IPS-20b (cell line): Measurements from ENCODE around the gene MRAP.

Experiments used
- H3K27ac ChIP-seq: one replicate; pipeline ENCODE4 v1.5.1; 2013; ENCODE audit warnings: low read length
- H3K27me3 ChIP-seq: 2 replicates; pipeline ENCODE4 v1.6.1; 2013; ENCODE audit warnings: mild to moderate bottlenecking, low read length, inconsistent platforms; ENCODE audit not compliant: insufficient read depth
- H3K36me3 ChIP-seq: 2 replicates; pipeline ENCODE4 v1.6.1; 2013; ENCODE audit warnings: low read depth, mild to moderate bottlenecking, inconsistent platforms, low read length, moderate library complexity; ENCODE audit not compliant: insufficient read depth
- H3K4me1 ChIP-seq: 2 replicates; pipeline ENCODE4 v1.6.1; 2013; ENCODE audit warnings: mild to moderate bottlenecking, control low read depth, inconsistent platforms, low read length, moderate library complexity; ENCODE audit not compliant: insufficient read depth
- H3K4me3 ChIP-seq: 2 replicates; pipeline ENCODE4 v1.5.1; 2013; ENCODE audit warnings: mild to moderate bottlenecking, low read length, inconsistent platforms
- H3K9ac ChIP-seq: 2 replicates; pipeline ENCODE4 v1.6.1; 2013; ENCODE audit warnings: low read depth, mild to moderate bottlenecking, inconsistent platforms, low read length, moderate library complexity
- H3K9me3 ChIP-seq: 2 replicates; pipeline ENCODE4 v1.6.1; 2013; ENCODE audit warnings: mild to moderate bottlenecking, low read depth, low read length, inconsistent platforms; ENCODE audit not compliant: insufficient read depth

The MRAP gene

DNA sequence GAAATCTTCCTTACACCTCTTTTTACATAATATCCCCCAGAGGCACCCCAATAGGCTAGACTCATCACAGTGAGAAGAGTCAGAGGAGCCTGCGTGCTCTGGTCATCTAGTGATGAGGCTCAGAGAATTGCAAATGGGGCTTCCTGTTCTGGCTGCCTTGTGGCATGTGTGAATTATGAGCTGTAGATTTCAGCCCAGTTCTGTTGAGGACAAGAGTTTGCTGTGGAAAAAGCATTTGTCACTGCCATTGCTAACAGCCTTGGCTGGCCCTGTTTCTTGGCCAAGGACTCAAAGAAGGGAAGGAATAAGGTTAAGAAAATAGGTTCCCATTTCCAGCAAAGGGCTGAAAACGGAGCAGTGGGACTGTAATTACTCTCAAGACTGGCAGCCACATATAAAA, 30.7 kb downstream of the MRAP start:
- no peaks in the 10 kb centered on the region for H3K27me3 ChIP-seq
- no peaks in the 10 kb centered on the region for H3K9me3 ChIP-seq
- H3K4me1 ChIP-seq, result peaks cover 15% of the 10 kb centered on the region; the same call in 1 of the 2 replicates
- H3K4me3 ChIP-seq, result no peak overlapping the region
- H3K36me3 ChIP-seq, result peaks cover 97% of the 10 kb centered on the region
- no peak overlapping the region for H3K27ac ChIP-seq
- H3K9ac ChIP-seq, result no peak overlapping the region

DNA sequence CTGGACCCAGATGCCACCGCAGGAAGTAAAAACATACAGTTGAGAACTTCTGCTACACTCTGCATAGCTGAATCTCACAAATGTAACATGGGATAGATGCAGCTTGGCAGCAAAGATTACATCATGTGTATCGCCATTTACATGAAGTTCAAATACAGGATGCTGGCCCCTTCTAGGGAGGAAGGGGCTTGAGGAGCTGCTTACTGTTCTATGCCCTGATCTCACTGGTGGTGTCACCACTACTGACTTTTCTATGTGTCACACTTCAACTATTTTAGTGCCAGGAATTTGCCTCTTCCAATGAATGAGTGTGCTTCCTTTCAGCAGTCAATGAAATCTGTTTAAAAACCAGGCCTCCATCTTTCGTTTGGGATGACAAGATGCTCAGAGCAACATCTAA, 31.1 kb downstream of the MRAP start:
- no peaks in the 10 kb centered on the region for H3K9me3 ChIP-seq
- H3K9ac ChIP-seq, result no peak overlapping the region
- peaks cover 97% of the 10 kb centered on the region for H3K36me3 ChIP-seq
- peaks cover 18% of the 10 kb centered on the region; the same call in 1 of the 2 replicates for H3K4me1 ChIP-seq
- H3K27me3 ChIP-seq, result no peaks in the 10 kb centered on the region
- no peak overlapping the region for H3K27ac ChIP-seq
- H3K4me3 ChIP-seq, result no peak overlapping the region

DNA sequence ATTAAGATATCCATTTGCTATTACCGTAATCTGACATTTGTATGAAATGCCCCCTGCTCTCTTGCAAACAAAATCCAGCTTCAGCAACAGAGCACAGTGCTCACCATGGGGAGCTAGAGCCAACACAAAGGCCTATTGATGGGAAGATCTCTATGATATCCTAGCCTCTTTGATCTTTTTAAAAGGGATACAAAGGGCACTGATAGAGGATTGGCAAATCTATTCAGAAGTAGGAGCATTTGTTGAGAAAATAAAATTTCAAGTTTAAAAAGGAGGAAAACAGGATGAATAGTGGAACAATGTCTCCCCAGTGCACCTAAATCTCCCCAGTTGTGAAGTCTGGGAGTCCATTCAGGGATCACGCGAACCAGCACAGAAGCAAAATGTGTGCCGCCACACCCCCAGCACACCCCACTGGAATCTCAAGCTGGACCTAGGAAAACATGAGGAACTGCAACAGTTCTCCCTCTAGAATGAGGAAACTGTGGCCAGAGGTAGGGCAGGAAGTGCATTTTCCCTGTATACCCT, 32.2 kb downstream of the MRAP start:
- Histone ChIP-seq H3K27me3 (no peaks in the 10 kb centered on the region), H3K27ac (no peak overlapping the region), H3K36me3 (peaks cover 97% of the 10 kb centered on the region), H3K9me3 (no peaks in the 10 kb centered on the region), H3K9ac (no peak overlapping the region), H3K4me3 (no peak overlapping the region), H3K4me1 (peaks cover 24% of the 10 kb centered on the region; the same call in 1 of the 2 replicates)

DNA sequence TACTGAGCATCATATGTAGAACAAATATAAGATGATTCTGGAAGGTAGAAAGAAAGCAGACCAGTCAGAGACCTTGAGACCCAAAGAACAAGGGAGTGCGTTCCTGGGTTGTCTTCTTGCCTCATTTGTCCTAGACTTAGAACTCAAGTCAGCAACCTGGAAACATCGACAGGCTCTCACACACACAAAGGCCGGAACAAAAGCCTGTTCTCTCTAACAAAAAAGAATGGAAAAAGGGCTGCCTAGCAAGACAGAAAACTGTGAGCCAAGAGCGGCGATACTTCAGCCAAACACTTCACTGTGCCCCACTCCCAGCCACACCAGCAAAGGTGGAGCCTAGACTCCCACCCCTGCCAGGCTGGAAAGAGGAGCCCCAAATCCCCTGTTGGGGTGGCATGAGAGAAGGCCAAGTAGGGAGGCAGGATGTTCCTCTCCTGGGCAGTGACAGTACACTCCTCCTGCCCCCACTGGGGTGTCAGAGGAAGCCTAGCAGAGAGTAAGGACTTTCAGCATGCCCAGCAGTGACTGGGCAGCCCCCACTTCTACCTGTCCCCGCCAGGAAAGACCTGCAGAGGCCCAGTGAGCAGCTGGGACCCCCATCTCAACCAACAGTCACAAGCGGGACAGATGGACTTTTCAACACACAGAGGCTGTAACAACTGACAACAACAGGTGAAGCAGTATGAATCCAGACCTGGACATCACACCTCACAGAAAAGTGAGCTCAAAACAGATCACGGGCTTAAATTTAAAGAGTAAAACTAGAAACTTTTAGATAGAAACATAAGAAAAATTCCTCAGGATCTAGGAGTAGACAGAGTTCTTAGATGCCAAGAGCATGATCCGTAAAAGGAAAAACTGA, 33.0 kb downstream of the MRAP start:
- H3K27me3 ChIP-seq, result no peaks in the 10 kb centered on the region
- H3K4me1 ChIP-seq, result peaks cover 24% of the 10 kb centered on the region; the same call in 1 of the 2 replicates
- peaks cover 97% of the 10 kb centered on the region for H3K36me3 ChIP-seq
- no peak overlapping the region for H3K4me3 ChIP-seq
- no peak overlapping the region for H3K9ac ChIP-seq
- H3K27ac ChIP-seq, result no peak overlapping the region
- H3K9me3 ChIP-seq, result no peaks in the 10 kb centered on the region

DNA sequence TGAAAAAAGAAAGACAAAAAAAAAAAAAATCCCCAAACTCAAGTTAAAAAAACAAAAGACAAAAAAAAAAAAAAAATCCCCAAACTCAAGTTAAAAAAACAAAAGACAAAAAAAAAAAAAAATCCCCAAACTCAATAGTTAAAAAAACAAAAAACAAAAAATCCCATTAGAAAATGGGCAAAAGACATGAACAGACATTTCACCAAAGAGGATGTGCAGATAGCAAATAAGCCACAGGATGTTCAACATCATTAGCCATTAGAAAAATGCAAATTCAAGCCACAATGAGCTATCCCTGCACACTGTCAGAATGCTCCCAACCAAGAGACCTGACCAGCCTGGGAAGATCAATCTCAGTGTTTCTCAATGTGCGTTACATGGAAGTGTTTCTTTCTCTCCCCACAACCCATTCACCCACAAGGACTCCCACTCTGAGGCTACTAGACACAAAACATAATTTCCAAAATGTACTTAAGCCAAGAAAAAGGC, 33.9 kb downstream of the MRAP start:
- H3K4me1 ChIP-seq, result peaks cover 24% of the 10 kb centered on the region; the same call in 1 of the 2 replicates
- H3K9me3 ChIP-seq, result no peaks in the 10 kb centered on the region
- no peaks in the 10 kb centered on the region for H3K27me3 ChIP-seq
- no peak overlapping the region for H3K27ac ChIP-seq
- H3K36me3 ChIP-seq, result peaks cover 97% of the 10 kb centered on the region
- no peak overlapping the region for H3K9ac ChIP-seq
- H3K4me3 ChIP-seq, result no peak overlapping the region

DNA sequence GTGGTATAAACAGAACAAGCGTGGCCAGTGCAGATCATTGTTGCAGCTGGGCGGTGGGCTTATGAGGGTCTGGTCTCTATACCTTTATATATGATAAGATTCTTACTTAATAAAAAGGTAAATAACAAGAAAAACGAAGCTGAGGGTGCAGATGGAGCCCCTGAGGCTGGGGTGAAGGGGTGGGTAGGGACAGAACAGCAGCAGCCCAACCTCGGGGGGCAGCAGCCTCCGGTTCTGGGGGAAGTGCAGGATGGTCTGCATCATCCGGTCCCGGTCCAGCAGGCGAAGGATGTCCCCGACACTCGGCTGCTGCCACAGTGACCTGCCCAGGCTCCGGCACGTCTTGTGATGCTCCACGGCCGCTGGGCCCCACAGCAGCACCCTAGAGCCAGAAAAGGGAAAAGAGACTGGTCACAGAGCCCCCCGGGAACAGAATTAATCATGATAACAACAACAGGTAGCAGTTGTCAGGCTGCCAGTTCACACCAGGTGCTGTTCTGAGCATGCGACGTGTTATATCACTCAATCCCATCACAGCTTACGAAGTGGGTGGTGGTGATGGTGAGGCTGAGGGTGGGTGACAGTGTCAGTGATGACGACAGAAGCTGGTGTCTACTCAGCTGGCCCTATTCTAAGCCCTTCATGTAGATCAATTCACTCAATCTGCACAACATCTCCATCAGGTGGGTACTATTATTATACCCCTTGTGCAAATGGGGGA, 35.5 kb downstream of the MRAP start:
- no peak overlapping the region for H3K27ac ChIP-seq
- no peak overlapping the region for H3K4me3 ChIP-seq
- H3K9ac ChIP-seq, result no peak overlapping the region
- peaks cover 96% of the 10 kb centered on the region for H3K36me3 ChIP-seq
- H3K4me1 ChIP-seq, result peaks cover 24% of the 10 kb centered on the region; the same call in 1 of the 2 replicates
- H3K9me3 ChIP-seq, result no peaks in the 10 kb centered on the region
- H3K27me3 ChIP-seq, result no peaks in the 10 kb centered on the region

DNA sequence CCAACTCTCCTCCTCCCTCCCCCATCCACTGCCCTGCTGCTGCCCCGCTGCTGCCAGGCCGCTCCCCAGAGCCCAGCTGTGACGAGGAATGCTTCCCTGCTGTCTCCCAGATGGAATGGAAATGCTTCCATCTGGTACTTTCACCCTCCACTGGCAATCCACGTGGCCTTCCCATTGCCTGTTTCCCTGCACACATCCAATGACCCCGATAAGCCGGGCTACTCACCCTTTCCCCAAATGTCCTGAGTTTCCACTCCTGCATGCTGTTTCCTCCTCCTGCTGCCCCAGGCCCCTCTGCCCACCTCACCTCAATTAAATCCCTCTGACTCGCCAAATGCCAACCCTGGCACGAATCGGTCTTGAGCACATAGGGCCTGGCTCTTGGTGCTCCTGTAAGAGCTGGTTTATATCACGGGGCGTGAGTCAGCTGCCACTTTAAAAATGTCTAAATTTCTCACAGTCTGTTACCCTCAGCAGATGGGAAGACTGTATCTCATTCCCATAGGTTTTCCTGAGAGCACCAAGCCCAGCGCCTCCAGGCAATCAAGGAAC, 36.4 kb downstream of the MRAP start:
- peaks cover 94% of the 10 kb centered on the region for H3K36me3 ChIP-seq
- H3K4me3 ChIP-seq, result no peak overlapping the region
- no peaks in the 10 kb centered on the region for H3K27me3 ChIP-seq
- H3K9ac ChIP-seq, result peak overlapping the region; percentile 35; the same call in 1 of the 2 replicates
- H3K27ac ChIP-seq, result no peak overlapping the region
- H3K4me1 ChIP-seq, result peaks cover 24% of the 10 kb centered on the region; the same call in 1 of the 2 replicates
- H3K9me3 ChIP-seq, result no peaks in the 10 kb centered on the region

DNA sequence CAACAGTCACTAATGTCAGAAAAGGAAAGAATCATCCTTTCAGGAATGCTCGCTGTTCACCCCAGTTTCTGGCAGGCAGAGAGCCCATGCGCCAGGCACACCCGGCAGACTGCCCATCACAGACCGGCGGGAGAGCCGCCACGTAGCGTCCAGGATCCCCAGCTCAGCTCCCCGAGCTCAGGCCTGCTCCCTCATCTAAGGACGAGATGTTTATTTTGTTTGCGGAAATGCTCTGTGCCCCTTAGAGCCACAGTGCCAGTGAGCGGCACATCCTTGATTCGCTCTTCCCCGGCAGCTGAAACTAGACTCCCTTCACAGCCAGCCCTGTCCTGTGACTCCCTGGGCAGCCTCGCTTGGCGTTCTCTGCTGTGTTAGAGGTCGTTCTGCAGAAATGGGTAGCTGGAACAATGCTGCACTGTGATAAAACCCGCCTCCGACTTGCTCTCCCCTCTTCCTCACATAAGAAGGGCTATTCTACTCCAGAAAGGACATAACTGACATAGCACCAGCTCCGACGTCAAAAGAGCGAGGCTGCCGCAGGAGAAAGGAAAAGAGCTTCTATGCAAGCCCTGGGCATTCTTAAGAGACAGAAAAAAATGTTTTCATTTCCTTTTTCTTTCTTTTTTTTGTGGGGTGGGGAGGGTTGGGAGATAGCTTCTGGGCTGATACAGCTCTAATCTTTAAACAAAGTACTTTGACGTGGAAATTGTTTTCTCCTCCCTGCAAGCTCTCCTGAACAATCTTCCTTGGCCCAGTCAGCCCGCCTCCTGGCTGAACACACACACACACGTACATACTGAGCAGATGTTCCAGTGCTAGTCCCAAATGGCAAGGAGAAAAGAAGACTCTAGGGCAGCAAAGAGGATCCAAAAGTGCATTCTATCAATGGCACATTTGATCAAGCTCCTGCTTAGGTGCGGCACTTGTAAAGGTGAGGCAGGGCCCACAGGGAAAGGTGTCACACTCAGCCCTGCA, 37.2 kb downstream of the MRAP start:
- no peak overlapping the region for H3K4me3 ChIP-seq
- H3K27ac ChIP-seq, result no peak overlapping the region
- H3K27me3 ChIP-seq, result no peaks in the 10 kb centered on the region
- H3K9ac ChIP-seq, result 0 out of 2 replicates have a peak overlapping the region, but pooled peaks have one; percentile 35
- H3K36me3 ChIP-seq, result peaks cover 95% of the 10 kb centered on the region
- H3K4me1 ChIP-seq, result peaks cover 20% of the 10 kb centered on the region; the same call in 1 of the 2 replicates
- no peaks in the 10 kb centered on the region for H3K9me3 ChIP-seq

DNA sequence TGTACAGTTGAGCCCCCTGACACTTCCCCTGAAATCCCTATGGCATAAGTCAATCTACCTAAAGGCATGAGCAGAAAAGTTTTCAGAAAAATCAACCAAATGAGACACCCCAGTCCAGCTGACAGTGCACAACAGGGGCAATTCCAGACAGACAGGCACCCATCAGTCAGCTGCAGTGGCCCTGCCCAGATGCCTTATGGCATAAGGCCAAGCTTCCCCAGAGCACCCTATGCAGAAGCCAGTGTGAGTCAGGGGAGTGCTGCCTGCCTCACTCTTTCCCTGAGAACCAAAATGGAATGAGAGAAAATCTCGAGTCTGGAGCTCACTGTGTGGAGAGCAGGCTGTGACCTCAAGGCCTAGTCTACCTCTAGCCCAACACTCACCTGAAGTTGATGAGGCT, 38.1 kb downstream of the MRAP start:
- Histone ChIP-seq H3K36me3 (peaks cover 95% of the 10 kb centered on the region), H3K9ac (no peak overlapping the region), H3K27me3 (no peaks in the 10 kb centered on the region), H3K4me1 (peaks cover 12% of the 10 kb centered on the region; the same call in 1 of the 2 replicates), H3K27ac (no peak overlapping the region), H3K4me3 (no peak overlapping the region), H3K9me3 (no peaks in the 10 kb centered on the region)

DNA sequence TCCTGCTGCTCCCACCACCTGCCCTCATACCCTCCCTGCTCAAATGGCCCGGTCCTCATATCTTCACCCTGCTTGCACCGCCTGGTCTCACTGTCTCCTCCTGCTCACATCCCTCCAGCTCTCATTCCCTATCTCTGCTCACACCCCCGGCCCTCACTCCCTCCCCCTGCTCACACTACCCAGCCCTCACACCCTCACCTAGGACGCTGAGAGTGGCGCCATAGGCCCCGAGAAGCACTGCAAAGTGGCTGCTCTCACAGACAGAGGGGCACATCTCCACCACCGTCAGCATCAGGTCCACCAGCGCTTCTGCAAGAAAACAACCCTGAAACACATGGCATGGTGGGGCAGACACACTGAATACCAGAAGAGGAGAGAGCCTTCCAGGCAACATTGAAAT, 38.6 kb downstream of the MRAP start:
- H3K4me3 ChIP-seq, result no peak overlapping the region
- H3K36me3 ChIP-seq, result peaks cover 95% of the 10 kb centered on the region

More for the DNA sequence above, 38.6 kb downstream of the MRAP start:
- H3K27ac ChIP-seq, result no peak overlapping the region
- no peaks in the 10 kb centered on the region for H3K9me3 ChIP-seq
- H3K9ac ChIP-seq, result no peak overlapping the region
- H3K27me3 ChIP-seq, result no peaks in the 10 kb centered on the region
- peaks cover 9% of the 10 kb centered on the region; the same call in 1 of the 2 replicates for H3K4me1 ChIP-seq
